Neural cell (in vitro differentiated cells): ENCODE measurements around the gene XIRP2. TPM values are rescaled to one million over a fixed set of nuclear protein-coding genes. Genes with fewer than 3 reads are reported as not detected.

ENCODE experiments used
- H2AFZ ChIP-seq: fragments of 200-600, 300-800 bp; sonication (generic), shearing (Covaris generic); 2 replicates; pipeline ENCODE4 v1.6.0; 2014; ENCODE audit warnings: low read depth, mild to moderate bottlenecking, antibody characterized with exemption, low read length, moderate library complexity
- H3F3A ChIP-seq: fragments of 200-600 bp; shearing (Covaris generic); 2 replicates; pipeline ENCODE4 v1.6.1; 2016; ENCODE audit warnings: mild to moderate bottlenecking, moderate library complexity, mixed read lengths, antibody characterized with exemption, low read length; ENCODE audit not compliant: insufficient read depth, poor library complexity, severe bottlenecking
- H3K27ac ChIP-seq: fragments of 200-600, 300-800 bp; sonication (generic), shearing (Covaris generic); 2 replicates; pipeline ENCODE4 v1.5.1; 2014; ENCODE audit warnings: mild to moderate bottlenecking, low read length, moderate library complexity
- H3K27me3 ChIP-seq: fragments of 300-800, 200-600 bp; sonication (generic), shearing (Covaris generic); 2 replicates; pipeline ENCODE4 v1.6.0; 2014; ENCODE audit warnings: mild to moderate bottlenecking, low read depth, low read length, moderate library complexity; ENCODE audit not compliant: insufficient read depth
- H3K36me3 ChIP-seq: fragments of 300-800, 200-600 bp; sonication (generic), shearing (Covaris generic); 2 replicates; pipeline ENCODE4 v1.5.1; 2014; ENCODE audit warnings: mild to moderate bottlenecking, antibody characterized with exemption, low read length, moderate library complexity; ENCODE audit not compliant: insufficient read depth
- H3K4me2 ChIP-seq: fragments of 300-800, 200-600 bp; sonication (generic), shearing (Covaris generic); 2 replicates; pipeline ENCODE4 v1.6.0; 2014; ENCODE audit warnings: mild to moderate bottlenecking, low read length
- H3K4me3 ChIP-seq: fragments of 300-800, 200-600 bp; sonication (generic), shearing (Covaris generic); 2 replicates; pipeline ENCODE4 v1.5.1; 2014; ENCODE audit warnings: mild to moderate bottlenecking, low read length, moderate library complexity
- H3K79me2 ChIP-seq: fragments of 200-600 bp; shearing (Covaris generic); replicated peaks from 2 replicates; pipeline ENCODE4 v1.6.0; 2014; ENCODE audit warnings: mild to moderate bottlenecking, low read length, moderate library complexity; ENCODE audit not compliant: insufficient read depth
- H3K9ac ChIP-seq: fragments of 300-800, 200-600 bp; sonication (generic), shearing (Covaris generic); 2 replicates; pipeline ENCODE4 v1.6.1; 2016; ENCODE audit warnings: mild to moderate bottlenecking, low read length, mixed read lengths
- H3K9me2 ChIP-seq: fragments of 200-600 bp; shearing (Covaris generic); 2 replicates; pipeline ENCODE4 v1.6.1; 2016; ENCODE audit warnings: mild to moderate bottlenecking, low read length, mixed read lengths; ENCODE audit not compliant: insufficient read depth
- H3K9me3 ChIP-seq: fragments of 200-600, 300-800 bp; sonication (generic), shearing (Covaris generic); 2 replicates; pipeline ENCODE4 v1.6.1; 2016; ENCODE audit warnings: mild to moderate bottlenecking, mixed run types, low read length, moderate library complexity, mixed read lengths
- H4K20me1 ChIP-seq: fragments of 200-600 bp; shearing (Covaris generic); 2 replicates; pipeline ENCODE4 v1.6.1; 2016; ENCODE audit warnings: mild to moderate bottlenecking, mixed run types; ENCODE audit not compliant: insufficient read depth
- CTCF ChIP-seq: fragments of 450-650 bp; IDR thresholded peaks from 2 replicates; pipeline ENCODE4 v1.5.1; 2014; ENCODE audit warnings: antibody characterized with exemption, mild to moderate bottlenecking, moderate library complexity; ENCODE audit not compliant: poor library complexity, severe bottlenecking
- EP300 ChIP-seq: fragments of 450-650 bp; conservative IDR thresholded peaks from 2 replicates; pipeline ENCODE4 v1.6.1; 2014; ENCODE audit warnings: antibody characterized with exemption, mild to moderate bottlenecking, moderate library complexity; ENCODE audit not compliant: poor library complexity, severe bottlenecking
- EZH2 ChIP-seq: fragments of 200-600, 300-800 bp; shearing (Covaris generic), sonication (generic); IDR thresholded peaks from 2 replicates; pipeline ENCODE4 v1.6.1; 2014; ENCODE audit warnings: antibody characterized with exemption, low read length, borderline replicate concordance, mild to moderate bottlenecking; ENCODE audit not compliant: insufficient read depth, poor library complexity, severe bottlenecking
- MXI1 ChIP-seq: fragments of 450-650 bp; conservative IDR thresholded peaks from 2 replicates; pipeline ENCODE4 v1.6.1; 2014; ENCODE audit warnings: antibody characterized with exemption, mild to moderate bottlenecking; ENCODE audit not compliant: poor library complexity, severe bottlenecking
- POLR2AphosphoS5 ChIP-seq: IDR thresholded peaks from 2 replicates; pipeline ENCODE4 v1.6.1; 2012
- RAD21 ChIP-seq: fragments of 450-650 bp; conservative IDR thresholded peaks from 2 replicates; pipeline ENCODE4 v1.6.1; 2014; ENCODE audit warnings: antibody characterized with exemption, mild to moderate bottlenecking, moderate library complexity
- REST ChIP-seq: IDR thresholded peaks from 2 replicates; pipeline ENCODE4 v1.6.1; 2012; ENCODE audit warnings: borderline replicate concordance
- SMC3 ChIP-seq: fragments of 450-650 bp; conservative IDR thresholded peaks from 2 replicates; pipeline ENCODE4 v1.6.1; 2014; ENCODE audit warnings: antibody characterized with exemption, mild to moderate bottlenecking, moderate library complexity; ENCODE audit not compliant: poor library complexity
- TAF1 ChIP-seq: IDR thresholded peaks from 2 replicates; pipeline ENCODE4 v1.6.1; 2012; ENCODE audit warnings: low read depth
- polyA plus RNA-seq: library from polyadenylated mRNA; depleted of rRNA; stranded (reverse); fragments of >200 nt; gene quantifications from 2 replicates; pipeline ENCODE4 v1.2.3, GENCODE V29; 2014

XIRP2 gene
- polyA plus RNA-seq, 1 donor from 2014 or later = not detected

GRCh38 chr2:166841679-166842078 lies 46.6 kb upstream of the XIRP2 start:
- H3K36me3 ChIP-seq = no peaks in the 10 kb centered on the region
- H3K9me3 ChIP-seq = no peaks in the 10 kb centered on the region
- H3K79me2 ChIP-seq = no peaks in the 10 kb centered on the region
- no peaks in the 10 kb centered on the region for H3F3A ChIP-seq
- no peaks in the 10 kb centered on the region for H3K9me2 ChIP-seq
- no peak overlapping the region for H3K4me2 ChIP-seq
- no peak for TF ChIP-seq SMC3
- no peak for TF ChIP-seq EP300
- TF ChIP-seq REST = no peak
- TF ChIP-seq EZH2 = no peak
- no peak for TF ChIP-seq POLR2AphosphoS5
- TF ChIP-seq RAD21 = no peak
- TF ChIP-seq TAF1 = no peak
- TF ChIP-seq MXI1 = no peak
- TF ChIP-seq CTCF = no peak
- H3K9ac ChIP-seq = no peak overlapping the region
- no peak overlapping the region for H3K4me3 ChIP-seq
- H3K27ac ChIP-seq = no peak overlapping the region
- no peaks in the 10 kb centered on the region for H3K27me3 ChIP-seq
- H4K20me1 ChIP-seq = no peaks in the 10 kb centered on the region
- no peak overlapping the region for H2AFZ ChIP-seq

- Histone ChIP-seq H3K4me2 (no peak overlapping the region), H3K36me3 (no peaks in the 10 kb centered on the region), H4K20me1 (no peaks in the 10 kb centered on the region), H3K9ac (no peak overlapping the region), H3K9me2 (no peaks in the 10 kb centered on the region), H2AFZ (no peak overlapping the region), H3K4me3 (no peak overlapping the region), H3K9me3 (no peaks in the 10 kb centered on the region), H3K27me3 (no peaks in the 10 kb centered on the region), H3K27ac (no peak overlapping the region), H3F3A (no peaks in the 10 kb centered on the region), H3K79me2 (no peaks in the 10 kb centered on the region)
- no peak for TF ChIP-seq REST
- TF ChIP-seq TAF1 = no peak
- TF ChIP-seq EP300 = no peak
- TF ChIP-seq MXI1 = no peak
- TF ChIP-seq POLR2AphosphoS5 = no peak
- no peak for TF ChIP-seq SMC3
- no peak for TF ChIP-seq RAD21
- no peak for TF ChIP-seq EZH2
- TF ChIP-seq CTCF = no peak
These were observed 44.2 kb upstream of the XIRP2 start for GRCh38 chr2:166844111-166844510.
